Epidermal melanocyte (primary cell): ENCODE results near the gene LRP1B.
"Not testable (repeated sequence)": the region's sequence is repeated elsewhere in the genome, so short reads cannot be mapped to it uniquely, and the experiment has no call there.

Experiments used
- DNase-seq: peaks from one replicate; pipeline ENCODE4 v3.0.0; 2011; ENCODE audit warnings: low spot score; ENCODE audit not compliant: insufficient read length

The LRP1B gene

GRCh38 chr2:141041281-141041680, 1089.5 kb downstream of the LRP1B start:
- DNase-seq = no peak

GRCh38 chr2:141038341-141038740, 1092.5 kb downstream of the LRP1B start:
- DNase-seq = no peak

GRCh38 chr2:141037361-141037760, 1093.5 kb downstream of the LRP1B start:
- DNase-seq = no peak

- DNase-seq = no peak
Measured at GRCh38 chr2:141035846-141036420, 1094.9 kb downstream of the LRP1B start.

GRCh38 chr2:141029428-141030078, 1101.3 kb downstream of the LRP1B start:
- DNase-seq = no peak

GRCh38 chr2:141027221-141027620, 1103.6 kb downstream of the LRP1B start:
- no peak for DNase-seq

GRCh38 chr2:141021611-141022010, 1109.2 kb downstream of the LRP1B start:
- DNase-seq = no peak

- DNase-seq = no peak
Measured at GRCh38 chr2:141021109-141021508, 1109.7 kb downstream of the LRP1B start.

GRCh38 chr2:141020346-141020745, 1110.5 kb downstream of the LRP1B start:
- no peak for DNase-seq

GRCh38 chr2:141015341-141016047, 1115.3 kb downstream of the LRP1B start:
- DNase-seq = no peak

GRCh38 chr2:141003967-141004657, 1126.7 kb downstream of the LRP1B start:
- no peak for DNase-seq

GRCh38 chr2:141001750-141002149, 1129.1 kb downstream of the LRP1B start:
- no peak for DNase-seq

- DNase-seq = no peak
Measured at GRCh38 chr2:140998577-140998976, 1132.2 kb downstream of the LRP1B start.

GRCh38 chr2:140998017-140998416, 1132.8 kb downstream of the LRP1B start:
- DNase-seq = no peak

- no peak for DNase-seq
Measured at GRCh38 chr2:140994856-140995255, 1136.0 kb downstream of the LRP1B start.

- no peak for DNase-seq
Measured at GRCh38 chr2:140990416-140990815, 1140.4 kb downstream of the LRP1B start.

GRCh38 chr2:140988597-140988996, 1142.2 kb downstream of the LRP1B start:
- no peak for DNase-seq

GRCh38 chr2:140986456-140986855, 1144.4 kb downstream of the LRP1B start:
- no peak for DNase-seq

- no peak for DNase-seq
Measured at GRCh38 chr2:140975237-140975636, 1155.6 kb downstream of the LRP1B start.

GRCh38 chr2:140972724-140973123, 1158.1 kb downstream of the LRP1B start:
- DNase-seq = no peak

- DNase-seq = not testable (repeated sequence)
Measured at GRCh38 chr2:140964324-140964723, 1166.5 kb downstream of the LRP1B start.

- no peak for DNase-seq
Measured at GRCh38 chr2:140949932-140950331, 1180.9 kb downstream of the LRP1B start.
